H1 (cell line): Measurements from ENCODE around the gene PRSS38. TPM values are rescaled to one million over a fixed set of nuclear protein-coding genes. Genes with fewer than 3 reads are reported as not detected.
A peak's percentile ranks its signal among the peaks of the same experiment; 100 is the strongest.

Experiments used
- CTCF ChIA-PET: fragments of 300-600 bp; sonication (Branson Sonifier 250); formaldehyde crosslinking; loops from one replicate; lab custom pipeline; 2021; ENCODE audit not compliant: partially characterized antibody; lab: Charles Lee
- POLR2A ChIA-PET: fragments of 300-600 bp; sonication (Branson Sonifier 250); formaldehyde crosslinking; loops from one replicate; lab custom pipeline; 2021; ENCODE audit warnings: inconsistent platforms; ENCODE audit not compliant: partially characterized antibody; lab: Charles Lee
- DNase-seq, 2 experiments: peaks; one replicate each; pipeline versions ENCODE4 v3.0.0 to v3.0.0-alpha.2; 2010 to 2022; ENCODE audit warnings: low spot score in 2 of 2, low read depth in 1 of 2, mixed read lengths in 1 of 2
- FAIRE-seq: peaks from 2 replicates; lab custom pipeline; 2011; peaks lifted over from hg19 to GRCh38; lab: Jason Lieb, UNC
- H2AFZ ChIP-seq: 2 replicates; pipeline ENCODE4 v1.8.1; 2012; ENCODE audit warnings: low read length, inconsistent platforms
- H2AK5ac ChIP-seq: 2 replicates; pipeline ENCODE4 v1.6.1; 2013; ENCODE audit warnings: low read depth, low read length
- H2BK120ac ChIP-seq: replicated peaks from 2 replicates; pipeline ENCODE3; 2013; ENCODE audit warnings: low read depth, low read length, inconsistent platforms
- H2BK12ac ChIP-seq: 2 replicates; pipeline ENCODE4 v1.6.1; 2013; ENCODE audit warnings: low read depth, low read length
- H2BK15ac ChIP-seq: 2 replicates; pipeline ENCODE4 v1.6.1; 2013; ENCODE audit warnings: low read length
- H2BK20ac ChIP-seq: 2 replicates; pipeline ENCODE4 v1.6.1; 2013; ENCODE audit warnings: low read length
- H2BK5ac ChIP-seq: 2 replicates; pipeline ENCODE4 v1.6.1; 2013; ENCODE audit warnings: low read depth, low read length
- H3K14ac ChIP-seq: 2 replicates; pipeline ENCODE4 v1.6.1; 2013; ENCODE audit warnings: inconsistent platforms; ENCODE audit not compliant: insufficient read length
- H3K18ac ChIP-seq: 2 replicates; pipeline ENCODE4 v1.6.1; 2013; ENCODE audit warnings: low read length; ENCODE audit errors: extremely low read depth
- H3K23ac ChIP-seq: 2 replicates; pipeline ENCODE4 v1.6.1; 2013; ENCODE audit warnings: inconsistent platforms; ENCODE audit not compliant: insufficient read length
- H3K23me2 ChIP-seq: 2 replicates; pipeline ENCODE4 v1.6.1; 2013; ENCODE audit warnings: low read depth, low read length
- H3K27ac ChIP-seq: 2 replicates; pipeline ENCODE4 v1.6.1; 2011; ENCODE audit warnings: low read depth, low read length, inconsistent platforms
- H3K27me3 ChIP-seq, 4 experiments: replicated peaks in 1 of 4; 1 replicate in 1 of 4; 2 replicates in 3 of 4; pipeline versions ENCODE4 v1.6.1 to v1.8.1; 2011 to 2013; ENCODE audit warnings: low read length in 3 of 4, mild to moderate bottlenecking in 3 of 4, inconsistent platforms in 2 of 4, mixed read lengths in 2 of 4, moderate library complexity in 1 of 4; ENCODE audit not compliant: control insufficient read depth in 3 of 4, insufficient read depth in 3 of 4; ENCODE audit errors: extremely low read depth in 1 of 4
- H3K36me3 ChIP-seq, 4 experiments: 2 replicates each; pipeline versions ENCODE4 v1.6.1 to v1.8.1; 2011 to 2013; ENCODE audit warnings: mild to moderate bottlenecking in 4 of 4, low read length in 3 of 4, moderate library complexity in 2 of 4, control low read depth in 1 of 4, inconsistent platforms in 1 of 4; ENCODE audit not compliant: insufficient read depth in 4 of 4, control insufficient read depth in 2 of 4
- H3K4ac ChIP-seq: replicated peaks from 2 replicates; pipeline ENCODE3; 2013; ENCODE audit warnings: low read length, low read depth, mixed read lengths, inconsistent platforms; ENCODE audit not compliant: insufficient read length
- H3K4me1 ChIP-seq, 4 experiments: replicated peaks in 1 of 4; 1 replicate in 1 of 4; 2 replicates in 3 of 4; pipeline versions ENCODE4 v1.6.1 to v1.8.1; 2011 to 2013; ENCODE audit warnings: low read length in 3 of 4, inconsistent platforms in 2 of 4, mixed read lengths in 1 of 4; ENCODE audit not compliant: insufficient read depth in 4 of 4, control insufficient read depth in 3 of 4
- H3K4me2 ChIP-seq, 2 experiments: 2 replicates each; pipeline versions ENCODE4 v1.6.1 to v1.8.1; 2011 to 2013; ENCODE audit warnings: low read depth in 2 of 2, low read length in 2 of 2, control low read depth in 1 of 2, inconsistent platforms in 1 of 2, mild to moderate bottlenecking in 1 of 2; ENCODE audit not compliant: insufficient read depth in 1 of 2
- H3K4me3 ChIP-seq, 4 experiments: fragments of 200-600, 300-600 bp in 1 of 4; sonication (generic), shearing (Covaris generic), sonication (Bioruptor Twin) in 1 of 4; 2 replicates each; pipeline versions ENCODE4 v1.5.1 to v1.8.1; 2011 to 2016; ENCODE audit warnings: low read length in 4 of 4, low read depth in 3 of 4, control low read depth in 2 of 4, inconsistent platforms in 2 of 4, mild to moderate bottlenecking in 2 of 4, mixed read lengths in 1 of 4, moderate library complexity in 1 of 4; ENCODE audit not compliant: insufficient read depth in 2 of 4; ENCODE audit errors: extremely low read depth in 1 of 4
- H3K56ac ChIP-seq: replicated peaks from 2 replicates; pipeline ENCODE3; 2013; ENCODE audit warnings: low read depth, mild to moderate bottlenecking, mixed read lengths, low read length, inconsistent platforms; ENCODE audit not compliant: insufficient read length
- H3K79me1 ChIP-seq: 2 replicates; pipeline ENCODE4 v1.6.1; 2013; ENCODE audit warnings: low read depth, low read length, control low read depth
- H3K79me2 ChIP-seq, 2 experiments: 2 replicates each; pipeline versions ENCODE4 v1.6.1 to v1.8.1; 2012 to 2013; ENCODE audit warnings: low read length in 2 of 2, mild to moderate bottlenecking in 2 of 2, inconsistent platforms in 1 of 2; ENCODE audit not compliant: insufficient read depth in 2 of 2, control insufficient read depth in 1 of 2
- H3K9ac ChIP-seq, 4 experiments: replicated peaks in 1 of 4; 1 replicate in 1 of 4; 2 replicates in 3 of 4; pipeline versions ENCODE4 v1.6.1 to v1.8.1; 2011 to 2013; ENCODE audit warnings: low read depth in 3 of 4, low read length in 3 of 4, control low read depth in 2 of 4, mild to moderate bottlenecking in 2 of 4, moderate library complexity in 2 of 4, inconsistent platforms in 1 of 4; ENCODE audit errors: extremely low read depth in 1 of 4
- H3K9me3 ChIP-seq, 2 experiments: 2 replicates each; pipeline versions ENCODE4 v1.6.1 to v1.8.1; 2012 to 2013; ENCODE audit warnings: mild to moderate bottlenecking in 2 of 2, moderate library complexity in 2 of 2, control low read depth in 1 of 2, inconsistent platforms in 1 of 2, low read depth in 1 of 2, low read length in 1 of 2, mixed read lengths in 1 of 2; ENCODE audit not compliant: insufficient read depth in 2 of 2
- H4K20me1 ChIP-seq, 2 experiments: replicated peaks in 1 of 2; 2 replicates each; pipeline versions ENCODE3 to v1.8.1; 2011 to 2013; ENCODE audit warnings: inconsistent platforms in 2 of 2, low read length in 2 of 2, mild to moderate bottlenecking in 1 of 2; ENCODE audit not compliant: insufficient read depth in 2 of 2, control insufficient read depth in 1 of 2
- H4K5ac ChIP-seq: 2 replicates; pipeline ENCODE4 v1.6.1; 2013; ENCODE audit warnings: low read length, low read depth, mixed read lengths, inconsistent platforms; ENCODE audit not compliant: insufficient read length
- H4K8ac ChIP-seq: 2 replicates; pipeline ENCODE4 v1.8.0; 2013; ENCODE audit warnings: mild to moderate bottlenecking, moderate library complexity, low read length, inconsistent platforms; ENCODE audit not compliant: insufficient read depth; ENCODE audit errors: extremely low read depth
- H4K91ac ChIP-seq: replicated peaks from 2 replicates; pipeline ENCODE3; 2013; ENCODE audit warnings: low read length, mixed read lengths, inconsistent platforms; ENCODE audit not compliant: insufficient read length
- CREB1 ChIP-seq: IDR thresholded peaks from 2 replicates; pipeline ENCODE4 v1.6.1; 2012; ENCODE audit warnings: inconsistent platforms
- CTBP2 ChIP-seq: IDR thresholded peaks from 2 replicates; pipeline ENCODE4 v1.7.0; 2011; ENCODE audit warnings: borderline replicate concordance, mild to moderate bottlenecking, moderate library complexity, mixed read lengths, low read length; ENCODE audit not compliant: insufficient read depth, insufficient read length
- EZH2 ChIP-seq: fragments of 200-600 bp; sonication (generic); IDR thresholded peaks from 2 replicates; pipeline ENCODE4 v1.7.1; 2012; ENCODE audit warnings: low read depth, mild to moderate bottlenecking, moderate library complexity, low read length, inconsistent platforms; ENCODE audit not compliant: severe bottlenecking
- HDAC2 ChIP-seq, 2 experiments: fragments of 300-600 bp in 1 of 2; sonication (generic) in 1 of 2; IDR thresholded peaks; 2 replicates each; pipeline ENCODE4 v1.6.1; 2011 to 2012; ENCODE audit warnings: low read depth in 2 of 2, low read length in 2 of 2, mild to moderate bottlenecking in 2 of 2, moderate library complexity in 2 of 2, borderline replicate concordance in 1 of 2, inconsistent platforms in 1 of 2
- NANOG ChIP-seq: IDR thresholded peaks from 2 replicates; pipeline ENCODE4 v1.6.1; 2011; ENCODE audit warnings: low read length, low read depth, mild to moderate bottlenecking, inconsistent platforms; ENCODE audit not compliant: insufficient read depth, poor library complexity, severe bottlenecking
- RBBP5 ChIP-seq: IDR thresholded peaks from 2 replicates; pipeline ENCODE4 v1.7.1; 2012; ENCODE audit warnings: low read depth, mild to moderate bottlenecking, inconsistent platforms, low read length, moderate library complexity, borderline replicate concordance
- RNF2 ChIP-seq: fragments of 200-900, 300-1000 bp; sonication (generic); IDR thresholded peaks from 2 replicates; pipeline ENCODE4 v1.7.1; 2016; ENCODE audit warnings: borderline replicate concordance, low read depth, mild to moderate bottlenecking, antibody characterized with exemption, low read length; ENCODE audit not compliant: poor library complexity, severe bottlenecking; ENCODE audit errors: missing control alignments
- SP4 ChIP-seq: IDR thresholded peaks from 2 replicates; pipeline ENCODE4 v1.6.1; 2012; ENCODE audit warnings: low read length, inconsistent platforms
- TAF1 ChIP-seq: IDR thresholded peaks from 2 replicates; pipeline ENCODE4 v1.6.1; 2011; ENCODE audit warnings: mild to moderate bottlenecking, low read depth, low read length
- WGBS, 2 experiments: shearing (Covaris generic) in 1 of 2; methylation state at CpG; one replicate each; pipeline versions ENCODE4 v1.1.6 to v1.1.7; 2013 to 2015; ENCODE audit warnings: low lambda C conversion rate in 2 of 2, mixed read lengths in 2 of 2, inconsistent platforms in 1 of 2, low coverage in 1 of 2, missing lambda C conversion rate in 1 of 2; ENCODE audit not compliant: insufficient replicate concordance in 2 of 2, insufficient coverage in 1 of 2, insufficient read length in 1 of 2; ENCODE audit errors: extremely low coverage in 1 of 2, missing lambda C conversion rate in 1 of 2; 5-methylcytosine and 5-hydroxymethylcytosine counted together
- polyA plus RNA-seq, 7 experiments: library from polyadenylated mRNA; depleted of rRNA in 3 of 7; stranded (reverse) in 5 of 7; unstranded in 2 of 7; fragments of >200 nt in 5 of 7; fragments of 200-250 nt in 2 of 7; gene quantifications; 1 replicate in 5 of 7; 2 replicates in 1 of 7; 4 replicates in 1 of 7; pipeline versions ENCODE4 v1.2.1 to v1.2.3, GENCODE V29; 2011 to 2013; ENCODE audit warnings: missing spikeins in 2 of 7, mixed read lengths in 2 of 7
- total RNA-seq: library from RNA; stranded (reverse); fragmentation: NEBNext Ultra II Directional; extraction: Animal tissue kit (Norgen Biotek cat#: 25700); gene quantifications from 2 replicates; pipeline ENCODE4 v1.2.1, GENCODE V29; 2021
- TF ChIP-seq, protein P1 (sequence below): IDR thresholded peaks from 2 replicates; pipeline ENCODE4 v1.6.1; 2012; ENCODE audit warnings: inconsistent platforms

Gene PRSS38
- total and polyA plus RNA-seq, 2 of the 8 experiments (the other 6 are each of a cell fraction or from before 2014, with no cell fraction given), result not detected

DNA sequence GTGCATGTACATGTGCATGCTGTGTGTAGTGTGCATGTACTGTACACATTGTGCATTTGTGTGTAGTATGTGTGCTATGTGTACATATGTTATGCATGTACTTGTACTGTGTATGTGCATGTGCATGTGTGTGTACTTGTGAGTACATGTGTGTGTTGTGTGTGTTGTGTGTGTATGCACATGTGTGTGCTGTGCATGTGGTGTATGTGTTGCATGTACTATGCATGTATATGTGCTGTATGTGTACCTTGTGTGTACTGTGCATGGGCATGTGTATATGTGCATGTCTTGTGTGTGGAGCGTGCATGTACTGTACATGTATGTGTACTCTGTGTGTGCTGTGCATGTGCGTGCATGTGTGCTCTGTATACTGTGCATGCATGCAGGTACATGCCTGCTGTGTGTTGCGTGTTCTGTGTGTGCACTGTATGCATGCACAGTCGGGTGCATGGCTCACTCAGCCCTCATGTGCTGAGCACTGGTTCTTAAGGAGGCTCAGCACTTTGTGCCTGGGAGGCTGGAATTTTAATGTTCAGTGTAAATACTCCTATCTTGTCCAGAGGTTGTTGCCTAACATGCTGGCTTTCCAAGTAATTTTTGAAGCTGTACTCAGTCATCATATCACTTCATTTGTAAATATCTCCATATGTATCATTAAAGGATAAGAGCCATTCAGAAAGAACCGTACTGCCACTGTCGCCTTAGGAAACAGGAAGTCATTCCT is 47.9 kb upstream of the PRSS38 start:
- H3K36me3 ChIP-seq, result peaks cover 6 to 24% (median 17%) of the 10 kb centered on the region in 4 experiments; a peak in 6 of 8 replicates
- peak; percentile 42 for FAIRE-seq
- TF ChIP-seq RNF2 (no peak), EZH2 (no peak), TAF1 (no peak), SP4 (no peak), HDAC2 (IDR thresholded peaks at IDR 0.05; ENCODE audit: borderline replicate concordance in 1 of 2, low read depth in 2 of 2, low read length in 2 of 2) (no peak), RBBP5 (no peak), CTBP2 (no peak), CREB1 (no peak), NANOG (no peak)
- TF ChIP-seq, protein P1, sequence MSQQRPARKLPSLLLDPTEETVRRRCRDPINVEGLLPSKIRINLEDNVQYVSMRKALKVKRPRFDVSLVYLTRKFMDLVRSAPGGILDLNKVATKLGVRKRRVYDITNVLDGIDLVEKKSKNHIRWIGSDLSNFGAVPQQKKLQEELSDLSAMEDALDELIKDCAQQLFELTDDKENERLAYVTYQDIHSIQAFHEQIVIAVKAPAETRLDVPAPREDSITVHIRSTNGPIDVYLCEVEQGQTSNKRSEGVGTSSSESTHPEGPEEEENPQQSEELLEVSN, result no peak

More for the DNA sequence above, 47.9 kb upstream of the PRSS38 start:
- no peaks in the 10 kb centered on the region for H3K27me3 ChIP-seq
- peaks cover 6 to 22% of the 10 kb centered on the region in 2 experiments for H4K20me1 ChIP-seq
- H3K27ac ChIP-seq, result no peak overlapping the region
- H3K79me2 ChIP-seq, result peaks cover 0 to 11% of the 10 kb centered on the region in 2 experiments; a peak in 1 of 4 replicates
- H3K14ac ChIP-seq, result no peak overlapping the region
- H2BK12ac ChIP-seq, result no peak overlapping the region
- H2AFZ ChIP-seq, result no peak overlapping the region
- 0 out of 7 replicates have a peak overlapping the region, but pooled peaks of 1 of the 4 experiments have one; percentile 2 for H3K9ac ChIP-seq
- no peak overlapping the region for H4K5ac ChIP-seq
- CTCF ChIA-PET, result interaction anchor here (0.9 to 1.5 kb wide), 3 partner anchors 124 to 287 kb away, joined by 3 read pairs; no protein-coding TSS in a partner anchor
- no peak overlapping the region for H3K4me2 ChIP-seq
- no peak overlapping the region for H2BK20ac ChIP-seq
- H2BK15ac ChIP-seq, result no peak overlapping the region
- WGBS, 2 experiments, result 91% methylated on average over 6 of the region's 6 CpGs; no CpG with 5 or more reads in 1 of the 2 experiments
- H3K4me1 ChIP-seq, result peaks cover 0 to 5% (median 0%) of the 10 kb centered on the region in 4 experiments; a peak in 3 of 7 replicates
- no peak overlapping the region for H3K56ac ChIP-seq
- H3K23ac ChIP-seq, result no peak overlapping the region
- H2BK120ac ChIP-seq, result no peak overlapping the region
- no peak overlapping the region for H3K4ac ChIP-seq
- H3K79me1 ChIP-seq, result peaks cover 2% of the 10 kb centered on the region; the same call in 1 of the 2 replicates
- H3K23me2 ChIP-seq, result no peaks in the 10 kb centered on the region
- H3K9me3 ChIP-seq, result no peaks in the 10 kb centered on the region
- no peak for DNase-seq
- POLR2A ChIA-PET, result no interaction called here
- H2AK5ac ChIP-seq, result no peak overlapping the region
- H3K18ac ChIP-seq, result no peak overlapping the region
- no peak overlapping the region for H4K8ac ChIP-seq
- no peak overlapping the region for H3K4me3 ChIP-seq
- no peak overlapping the region for H2BK5ac ChIP-seq
- H4K91ac ChIP-seq, result no peak overlapping the region
